ENCODE results near the gene BMERB1.

GRCh38 chr16:15518381-15519351 is 84.3 kb downstream of the BMERB1 start:
- TF ChIP-seq CTCF (IDR thresholded peaks at IDR 0.05 in 8 of 11, conservative IDR thresholded peaks at IDR 0.05 in 3 of 11) (no peak), POLR2A (IDR thresholded peaks at IDR 0.05) (no peak), POLR2AphosphoS5 (IDR thresholded peaks at IDR 0.05) (peak in 1 of 3 donors; percentile 31)
